Smooth muscle cell (in vitro differentiated cells): Measurements from ENCODE around the gene PARM1. TPM values are rescaled to one million over a fixed set of nuclear protein-coding genes. Genes with fewer than 3 reads are reported as not detected.

Experiments
- DNase-seq: peaks from one replicate; lab custom pipeline; 2025; ENCODE audit not compliant: unreplicated experiment; lab: John Stamatoyannopoulos, UW
- H2AFZ ChIP-seq: fragments of 200-600 bp; sonication (generic); 2 replicates; pipeline ENCODE4 v1.6.0; 2016; ENCODE audit warnings: antibody characterized with exemption, low read depth, mild to moderate bottlenecking
- H3F3A ChIP-seq: fragments of 200-600 bp; sonication (generic); 2 replicates; pipeline ENCODE4 v1.6.0; 2017; ENCODE audit warnings: antibody characterized with exemption, low read depth
- H3K27ac ChIP-seq: fragments of 200-600 bp; sonication (generic); 2 replicates; pipeline ENCODE4 v1.5.1; 2016; ENCODE audit warnings: low read depth, mild to moderate bottlenecking
- H3K27me3 ChIP-seq: fragments of 200-600 bp; sonication (generic); 2 replicates; pipeline ENCODE4 v1.6.1; 2016; ENCODE audit warnings: low read depth, mild to moderate bottlenecking
- H3K36me3 ChIP-seq: fragments of 200-600 bp; sonication (generic); 2 replicates; pipeline ENCODE4 v1.5.1; 2016; ENCODE audit warnings: low read depth
- H3K4me1 ChIP-seq: fragments of 200-600 bp; sonication (generic); 2 replicates; pipeline ENCODE4 v1.5.1; 2016; ENCODE audit warnings: low read depth
- H3K4me2 ChIP-seq: fragments of 200-600 bp; sonication (generic); 2 replicates; pipeline ENCODE4 v1.6.0; 2016; ENCODE audit warnings: mild to moderate bottlenecking
- H3K4me3 ChIP-seq: fragments of 200-600 bp; sonication (generic); 2 replicates; pipeline ENCODE4 v1.5.1; 2016; ENCODE audit warnings: mild to moderate bottlenecking
- H3K79me2 ChIP-seq: fragments of 200-600 bp; sonication (generic); 2 replicates; pipeline ENCODE4 v1.6.0; 2016; ENCODE audit warnings: low read depth, mild to moderate bottlenecking
- H3K9ac ChIP-seq: fragments of 200-600 bp; sonication (generic); 2 replicates; pipeline ENCODE4 v1.6.0; 2016; ENCODE audit warnings: low read depth
- H3K9me3 ChIP-seq: fragments of 200-600 bp; sonication (generic); replicated peaks from 2 replicates; pipeline ENCODE4 v1.5.1; 2016; ENCODE audit warnings: low read depth
- H4K20me1 ChIP-seq: fragments of 200-600 bp; sonication (generic); 2 replicates; pipeline ENCODE4 v1.6.0; 2016; ENCODE audit warnings: low read depth
- WGBS: methylation state at CpG from one replicate; pipeline ENCODE4 v1.1.7; 2016; ENCODE audit warnings: low lambda C conversion rate; 5-methylcytosine and 5-hydroxymethylcytosine counted together
- polyA plus RNA-seq: library from polyadenylated mRNA; unstranded; fragments of >200 nt; fragmentation: Nextera tagmentation; extraction: Ambion mirVana; gene quantifications from 2 replicates; pipeline ENCODE4 v1.2.1, GENCODE V29; 2016
- total RNA-seq: library from RNA; depleted of rRNA; stranded (reverse); fragments of >200 nt; gene quantifications from 2 replicates; pipeline ENCODE4 v1.2.3, GENCODE V29; 2014
- TF ChIP-seq, protein P1 (sequence below): fragments of 200-600 bp; sonication (generic); IDR thresholded peaks from 2 replicates; pipeline ENCODE4 v1.5.1; 2017; ENCODE audit warnings: borderline replicate concordance, mild to moderate bottlenecking, antibody characterized with exemption; ENCODE audit not compliant: insufficient read depth, poor library complexity, severe bottlenecking

The PARM1 gene
- total and polyA plus RNA-seq, 2 experiments from 2014 or later: 38.5 to 46.4 TPM

DNA sequence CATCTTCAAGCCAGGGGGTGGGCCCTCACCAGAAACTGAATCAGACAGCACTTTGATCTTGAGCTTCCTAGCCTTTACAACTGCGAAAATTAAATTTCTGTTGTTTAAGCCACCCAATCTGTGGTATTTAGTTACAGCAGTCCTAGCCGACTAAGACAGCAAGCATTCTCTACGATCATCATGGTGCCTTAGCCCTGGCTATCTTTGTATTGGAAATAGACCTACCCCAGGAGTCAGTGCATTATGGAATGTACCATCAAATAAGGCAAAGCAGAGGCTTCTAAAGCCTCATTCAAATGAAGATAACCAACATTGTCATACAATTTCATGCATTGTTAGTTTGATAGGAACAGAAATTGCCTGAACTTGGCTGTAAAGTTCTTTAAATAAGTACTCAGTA lies 75.0 kb downstream of the PARM1 start:
- H3K4me1 ChIP-seq: no peaks in the 10 kb centered on the region
- WGBS: 92% methylated on average over 3 of the region's 3 CpGs
- TF ChIP-seq, protein P1, sequence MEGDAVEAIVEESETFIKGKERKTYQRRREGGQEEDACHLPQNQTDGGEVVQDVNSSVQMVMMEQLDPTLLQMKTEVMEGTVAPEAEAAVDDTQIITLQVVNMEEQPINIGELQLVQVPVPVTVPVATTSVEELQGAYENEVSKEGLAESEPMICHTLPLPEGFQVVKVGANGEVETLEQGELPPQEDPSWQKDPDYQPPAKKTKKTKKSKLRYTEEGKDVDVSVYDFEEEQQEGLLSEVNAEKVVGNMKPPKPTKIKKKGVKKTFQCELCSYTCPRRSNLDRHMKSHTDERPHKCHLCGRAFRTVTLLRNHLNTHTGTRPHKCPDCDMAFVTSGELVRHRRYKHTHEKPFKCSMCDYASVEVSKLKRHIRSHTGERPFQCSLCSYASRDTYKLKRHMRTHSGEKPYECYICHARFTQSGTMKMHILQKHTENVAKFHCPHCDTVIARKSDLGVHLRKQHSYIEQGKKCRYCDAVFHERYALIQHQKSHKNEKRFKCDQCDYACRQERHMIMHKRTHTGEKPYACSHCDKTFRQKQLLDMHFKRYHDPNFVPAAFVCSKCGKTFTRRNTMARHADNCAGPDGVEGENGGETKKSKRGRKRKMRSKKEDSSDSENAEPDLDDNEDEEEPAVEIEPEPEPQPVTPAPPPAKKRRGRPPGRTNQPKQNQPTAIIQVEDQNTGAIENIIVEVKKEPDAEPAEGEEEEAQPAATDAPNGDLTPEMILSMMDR: no peak
- peaks cover 5% of the 10 kb centered on the region for H3K9me3 ChIP-seq
- H3K27ac ChIP-seq: no peak overlapping the region
- no peak overlapping the region for H3K9ac ChIP-seq
- no peaks in the 10 kb centered on the region for H4K20me1 ChIP-seq
- no peak for DNase-seq
- H3K36me3 ChIP-seq: no peaks in the 10 kb centered on the region
- H3K79me2 ChIP-seq: no peaks in the 10 kb centered on the region
- no peak overlapping the region for H2AFZ ChIP-seq
- H3F3A ChIP-seq: no peaks in the 10 kb centered on the region
- no peak overlapping the region for H3K4me3 ChIP-seq
- no peaks in the 10 kb centered on the region for H3K27me3 ChIP-seq
- no peak overlapping the region for H3K4me2 ChIP-seq

DNA sequence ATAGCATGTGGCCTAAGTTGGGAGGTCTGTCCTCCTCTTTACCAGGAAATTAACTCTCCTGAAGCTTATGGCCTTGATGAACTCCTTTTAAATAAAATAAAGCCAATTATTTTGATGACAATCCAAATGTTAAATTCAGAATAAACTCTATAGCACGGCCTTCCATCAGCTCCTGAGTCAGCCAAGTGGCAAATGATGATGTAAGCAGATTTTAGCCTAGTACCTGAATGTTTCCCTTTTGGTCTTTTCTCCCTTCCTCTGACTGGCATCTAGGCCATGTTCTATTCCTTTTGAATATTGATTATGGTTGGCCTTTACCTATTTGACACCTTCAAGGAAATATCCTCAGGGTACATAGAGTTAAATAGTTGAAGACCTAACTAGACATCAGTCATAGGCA lies 76.2 kb downstream of the PARM1 start:
- Histone ChIP-seq H2AFZ (no peak overlapping the region), H3K9me3 (peaks cover 5% of the 10 kb centered on the region), H3K9ac (no peak overlapping the region), H3K4me2 (no peak overlapping the region), H4K20me1 (no peaks in the 10 kb centered on the region), H3K79me2 (no peaks in the 10 kb centered on the region), H3K4me1 (no peaks in the 10 kb centered on the region), H3K27me3 (no peaks in the 10 kb centered on the region), H3F3A (no peaks in the 10 kb centered on the region), H3K36me3 (no peaks in the 10 kb centered on the region), H3K27ac (no peak overlapping the region), H3K4me3 (no peak overlapping the region)
- WGBS: 100% methylated on average over 1 of the region's 1 CpG
- TF ChIP-seq, protein P1: no peak
- DNase-seq: no peak

DNA sequence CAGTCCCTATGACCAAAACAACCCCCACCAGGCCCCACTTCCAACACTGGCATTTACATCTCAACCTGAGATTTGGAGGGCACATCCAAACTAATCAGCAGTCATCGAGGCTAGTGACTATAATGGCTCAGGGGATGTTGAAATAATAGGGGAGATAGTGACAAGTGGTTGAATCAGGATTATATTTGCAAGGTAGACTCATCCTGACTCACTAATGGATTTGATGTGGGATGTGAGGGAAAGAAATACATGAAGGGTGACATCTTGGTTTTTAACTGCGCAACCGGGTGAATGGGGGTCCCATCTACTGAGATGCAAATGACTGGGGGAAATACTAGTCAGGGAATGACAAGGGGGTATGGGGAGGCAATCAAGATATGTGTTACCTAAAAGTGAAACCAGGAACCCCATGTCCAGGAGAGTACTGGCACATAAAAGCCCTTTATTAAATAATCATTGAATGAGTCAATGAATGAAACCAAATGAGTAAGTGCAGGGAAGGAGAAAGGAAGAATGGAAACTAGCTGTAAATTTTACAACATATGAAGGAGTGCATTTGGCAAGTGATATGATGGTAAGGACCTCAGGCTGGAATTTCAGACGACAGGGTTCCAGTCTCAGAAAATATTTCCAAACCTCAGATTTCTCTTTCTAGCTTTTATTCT lies 78.3 kb downstream of the PARM1 start:
- H3K9me3 ChIP-seq: peaks cover 5% of the 10 kb centered on the region
- 97% methylated on average over 4 of the region's 4 CpGs for WGBS
- no peaks in the 10 kb centered on the region for H3F3A ChIP-seq
- DNase-seq: no peak
- H3K9ac ChIP-seq: no peak overlapping the region
- no peak overlapping the region for H3K27ac ChIP-seq
- no peak overlapping the region for H2AFZ ChIP-seq
- H3K27me3 ChIP-seq: no peaks in the 10 kb centered on the region
- H4K20me1 ChIP-seq: no peaks in the 10 kb centered on the region
- TF ChIP-seq, protein P1: no peak
- no peaks in the 10 kb centered on the region for H3K4me1 ChIP-seq
- H3K79me2 ChIP-seq: no peaks in the 10 kb centered on the region
- H3K4me2 ChIP-seq: no peak overlapping the region
- no peak overlapping the region for H3K4me3 ChIP-seq
- H3K36me3 ChIP-seq: no peaks in the 10 kb centered on the region

DNA sequence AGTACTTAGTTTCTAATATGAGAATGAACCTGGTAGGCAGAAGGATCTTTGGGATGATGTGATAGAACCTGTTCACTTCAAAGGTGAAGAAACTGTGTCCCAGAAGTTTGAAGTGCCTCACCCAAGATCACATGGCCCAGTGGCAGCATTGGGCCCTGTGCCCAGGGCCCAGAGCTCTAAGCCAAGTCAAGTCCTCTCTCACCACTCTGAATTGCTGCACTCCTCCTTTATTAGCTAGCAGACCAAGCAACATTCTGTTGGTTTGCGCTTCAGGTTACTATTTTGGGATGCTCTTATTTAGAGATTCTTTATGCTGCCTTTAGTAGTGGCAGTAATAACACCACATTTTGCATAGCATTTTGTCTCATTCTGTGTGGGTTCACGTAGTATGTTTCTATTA lies 82.7 kb downstream of the PARM1 start:
- Histone ChIP-seq H3K4me3 (no peak overlapping the region), H2AFZ (no peak overlapping the region), H3F3A (no peaks in the 10 kb centered on the region), H3K4me2 (no peak overlapping the region), H3K9me3 (no peaks in the 10 kb centered on the region), H3K4me1 (no peaks in the 10 kb centered on the region), H3K79me2 (no peaks in the 10 kb centered on the region), H3K27me3 (no peaks in the 10 kb centered on the region), H4K20me1 (no peaks in the 10 kb centered on the region), H3K27ac (no peak overlapping the region), H3K9ac (no peak overlapping the region), H3K36me3 (no peaks in the 10 kb centered on the region)
- DNase-seq: no peak
- WGBS: 90% methylated on average over 2 of the region's 2 CpGs
- TF ChIP-seq, protein P1: no peak
